Measurements from ENCODE around the gene HPS5. TPM values are rescaled to one million over a fixed set of nuclear protein-coding genes. Genes with fewer than 3 reads are reported as not detected.

The HPS5 gene
- total RNA-seq, 1 experiment from 2014 or later, result 39.2 TPM

DNA sequence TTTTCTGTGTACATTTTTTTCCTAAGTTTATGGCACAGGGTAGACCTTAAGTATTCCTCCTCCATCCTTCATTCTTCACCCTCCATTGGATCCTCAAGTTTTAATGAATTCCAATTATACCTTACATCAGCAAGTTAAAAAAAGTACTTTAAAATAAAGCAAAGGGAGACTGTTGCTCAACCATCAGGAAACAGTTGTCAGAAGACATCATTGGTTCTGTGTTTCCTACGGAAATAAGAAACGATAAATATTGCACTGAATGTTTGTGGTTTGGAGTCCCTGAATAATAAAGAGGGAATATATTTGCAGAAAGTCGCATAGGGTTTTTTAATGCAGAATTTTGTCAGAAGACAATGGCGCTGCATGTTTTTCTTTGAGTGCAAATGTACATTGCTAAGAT, 44.3 kb upstream of the HPS5 start:
- POLR2A ChIA-PET (ENCODE audit: unreplicated experiment), result no interaction called here
- Histone ChIP-seq H3K27ac (no peak overlapping the region), H4K20me1 (ENCODE audit: insufficient read depth) (no peaks in the 10 kb centered on the region; the same call in 1 of the 2 replicates), H3K9me2 (ENCODE audit: insufficient read depth) (no peaks in the 10 kb centered on the region), H3K4me1 (replicated peaks; ENCODE audit: insufficient read depth) (no peaks in the 10 kb centered on the region), H3K4me2 (no peak overlapping the region), H3K79me2 (ENCODE audit: low read depth) (no peaks in the 10 kb centered on the region), H3K36me3 (ENCODE audit: low read depth) (peaks cover 40% of the 10 kb centered on the region), H3K9me3 (ENCODE audit: insufficient read depth, low read depth) (no peaks in the 10 kb centered on the region), H2AFZ (no peak overlapping the region), H3F3A (ENCODE audit: insufficient read depth, low read depth) (peaks cover 33% of the 10 kb centered on the region), H3K27me3 (ENCODE audit: insufficient read depth, low read depth) (no peaks in the 10 kb centered on the region), H3K4me3 (no peak overlapping the region)
- intact Hi-C loops (cut with micrococcal nuclease; ENCODE audit: unreplicated experiment), result no loop called here
- CTCF ChIA-PET, result no interaction called here
- DNase-seq, result no peak
- TF ChIP-seq EZH2 (IDR thresholded peaks at IDR 0.05; ENCODE audit: low read depth), result no peak
- TF ChIP-seq, protein P1, sequence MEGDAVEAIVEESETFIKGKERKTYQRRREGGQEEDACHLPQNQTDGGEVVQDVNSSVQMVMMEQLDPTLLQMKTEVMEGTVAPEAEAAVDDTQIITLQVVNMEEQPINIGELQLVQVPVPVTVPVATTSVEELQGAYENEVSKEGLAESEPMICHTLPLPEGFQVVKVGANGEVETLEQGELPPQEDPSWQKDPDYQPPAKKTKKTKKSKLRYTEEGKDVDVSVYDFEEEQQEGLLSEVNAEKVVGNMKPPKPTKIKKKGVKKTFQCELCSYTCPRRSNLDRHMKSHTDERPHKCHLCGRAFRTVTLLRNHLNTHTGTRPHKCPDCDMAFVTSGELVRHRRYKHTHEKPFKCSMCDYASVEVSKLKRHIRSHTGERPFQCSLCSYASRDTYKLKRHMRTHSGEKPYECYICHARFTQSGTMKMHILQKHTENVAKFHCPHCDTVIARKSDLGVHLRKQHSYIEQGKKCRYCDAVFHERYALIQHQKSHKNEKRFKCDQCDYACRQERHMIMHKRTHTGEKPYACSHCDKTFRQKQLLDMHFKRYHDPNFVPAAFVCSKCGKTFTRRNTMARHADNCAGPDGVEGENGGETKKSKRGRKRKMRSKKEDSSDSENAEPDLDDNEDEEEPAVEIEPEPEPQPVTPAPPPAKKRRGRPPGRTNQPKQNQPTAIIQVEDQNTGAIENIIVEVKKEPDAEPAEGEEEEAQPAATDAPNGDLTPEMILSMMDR (conservative IDR thresholded peaks at IDR 0.05), result no peak
- no TSS peak for BruUV-seq (replicated peaks)

- TF ChIP-seq EZH2 (IDR thresholded peaks at IDR 0.05; ENCODE audit: low read depth), result no peak
- TF ChIP-seq, protein P1 (conservative IDR thresholded peaks at IDR 0.05), result no peak
- POLR2A ChIA-PET (ENCODE audit: unreplicated experiment), result interaction anchor here (1.0 kb wide), 1 partner anchor 29 kb away, joined by 4 read pairs; the partner anchor contains the start of gene LDHA
Measured at GRCh38 chr11:18365741-18366140, 43.8 kb upstream of the HPS5 start.

GRCh38 chr11:18364495-18365073, 42.6 kb upstream of the HPS5 start:
- Histone ChIP-seq H3K9me2 (ENCODE audit: insufficient read depth) (no peaks in the 10 kb centered on the region), H3K27ac (no peak overlapping the region), H3K4me2 (no peak overlapping the region), H3F3A (ENCODE audit: insufficient read depth, low read depth) (peaks cover 34% of the 10 kb centered on the region), H3K36me3 (ENCODE audit: low read depth) (peaks cover 42% of the 10 kb centered on the region), H2AFZ (no peak overlapping the region), H3K79me2 (ENCODE audit: low read depth) (no peaks in the 10 kb centered on the region), H4K20me1 (ENCODE audit: insufficient read depth) (no peaks in the 10 kb centered on the region; the same call in 1 of the 2 replicates), H3K4me3 (no peak overlapping the region), H3K27me3 (ENCODE audit: insufficient read depth, low read depth) (no peaks in the 10 kb centered on the region), H3K9me3 (ENCODE audit: insufficient read depth, low read depth) (no peaks in the 10 kb centered on the region), H3K4me1 (replicated peaks; ENCODE audit: insufficient read depth) (no peaks in the 10 kb centered on the region)
- ChIA-PET CTCF (no interaction called here), POLR2A (ENCODE audit: unreplicated experiment) (interaction anchor here (1.0 kb wide), 1 partner anchor 30 kb away, joined by 4 read pairs; the partner anchor contains the start of gene LDHA)
- no peak for DNase-seq
- intact Hi-C loops (cut with micrococcal nuclease; ENCODE audit: unreplicated experiment), result loop anchor here (5.0 kb wide), 1 partner anchor 38 kb away; no protein-coding TSS in a partner anchor
- BruUV-seq (replicated peaks), result no TSS peak
- TF ChIP-seq EZH2 (IDR thresholded peaks at IDR 0.05; ENCODE audit: low read depth), result no peak
- TF ChIP-seq, protein P1 (conservative IDR thresholded peaks at IDR 0.05), result no peak

More at GRCh38 chr11:18365741-18366140, 43.8 kb upstream of the HPS5 start:
- H3K9me3 ChIP-seq (ENCODE audit: insufficient read depth, low read depth), result no peaks in the 10 kb centered on the region
- H3K4me2 ChIP-seq, result no peak overlapping the region
- no peak overlapping the region for H2AFZ ChIP-seq
- no peak overlapping the region for H3K4me3 ChIP-seq
- intact Hi-C loops (cut with micrococcal nuclease; ENCODE audit: unreplicated experiment), result no loop called here
- H3K79me2 ChIP-seq (ENCODE audit: low read depth), result no peaks in the 10 kb centered on the region
- H3K27ac ChIP-seq, result no peak overlapping the region
- CTCF ChIA-PET, result no interaction called here
- no peaks in the 10 kb centered on the region for H3K9me2 ChIP-seq (ENCODE audit: insufficient read depth)
- H3K27me3 ChIP-seq (ENCODE audit: insufficient read depth, low read depth), result no peaks in the 10 kb centered on the region
- peaks cover 34% of the 10 kb centered on the region for H3F3A ChIP-seq (ENCODE audit: insufficient read depth, low read depth)
- no peaks in the 10 kb centered on the region; the same call in 1 of the 2 replicates for H4K20me1 ChIP-seq (ENCODE audit: insufficient read depth)
- no peaks in the 10 kb centered on the region for H3K4me1 ChIP-seq (replicated peaks; ENCODE audit: insufficient read depth)
- BruUV-seq (replicated peaks), result no TSS peak
- peaks cover 42% of the 10 kb centered on the region for H3K36me3 ChIP-seq (ENCODE audit: low read depth)
- no peak for DNase-seq

All from PC-9 (cell line).